ENCODE measurements around the gene PACSIN2. TPM values are rescaled to one million over a fixed set of nuclear protein-coding genes. Genes with fewer than 3 reads are reported as not detected.

The PACSIN2 gene
- total RNA-seq, 6 donors from 2014 or later = 120 to 186 (median 151) TPM

GRCh38 chr22:42934338-42934737 lies 80.6 kb downstream of the PACSIN2 start:
- DNase-seq (no peak), ATAC-seq (ENCODE audit: low FRiP score in 2 of 2) (no peak)
- WGBS, 2 donors = 73 to 89% methylated on average over 5 of the region's 5 CpGs
- TF ChIP-seq EP300 (IDR thresholded peaks at IDR 0.05) (no peak), POLR2A (IDR thresholded peaks at IDR 0.05) (no peak), POLR2AphosphoS5 (IDR thresholded peaks at IDR 0.05) (no peak), CTCF (IDR thresholded peaks at IDR 0.05) (no peak)
- Histone ChIP-seq H3K27ac (peak overlapping the region; percentile 88 to 93 (median 88)), H3K36me3 (no peaks in the 10 kb centered on the region), H3K9me3 (no peaks in the 10 kb centered on the region), H3K4me3 (no peak overlapping the region), H3K4me1 (peaks cover 95 to 100% (median 98%) of the 10 kb centered on the region in 4 donors), H3K27me3 (no peaks in the 10 kb centered on the region)

GRCh38 chr22:42933485-42934091 lies 81.4 kb downstream of the PACSIN2 start:
- WGBS, 2 donors = 24 to 25% methylated on average over 10 of the region's 10 CpGs
- no peak overlapping the region for H3K4me3 ChIP-seq
- DNase-seq (peak in 1 of 2 donors; percentile 63), ATAC-seq (ENCODE audit: low FRiP score in 2 of 2) (peak; percentile 76 to 82)
- no peaks in the 10 kb centered on the region for H3K36me3 ChIP-seq
- TF ChIP-seq EP300 (IDR thresholded peaks at IDR 0.05) (peak; percentile 13 to 90 (median 46)), POLR2AphosphoS5 (IDR thresholded peaks at IDR 0.05) (no peak), CTCF (IDR thresholded peaks at IDR 0.05) (peak in 1 of 6 experiments; percentile 11)
- H3K9me3 ChIP-seq = no peaks in the 10 kb centered on the region
- peaks cover 93 to 99% (median 98%) of the 10 kb centered on the region in 4 donors for H3K4me1 ChIP-seq
- H3K27ac ChIP-seq = peak overlapping the region; percentile 88 to 93 (median 88)
- H3K27me3 ChIP-seq = no peaks in the 10 kb centered on the region

GRCh38 chr22:42932857-42933484 lies 82.0 kb downstream of the PACSIN2 start:
- no peak overlapping the region for H3K4me3 ChIP-seq
- no peaks in the 10 kb centered on the region for H3K27me3 ChIP-seq
- 64 to 67% methylated on average over 4 of the region's 4 CpGs for WGBS, 2 donors
- no peak for TF ChIP-seq EP300 (IDR thresholded peaks at IDR 0.05)
- no peaks in the 10 kb centered on the region for H3K36me3 ChIP-seq
- ATAC-seq (ENCODE audit: low FRiP score in 2 of 2) (no peak), DNase-seq (no peak)
- H3K27ac ChIP-seq = peak overlapping the region; percentile 85 to 89 (median 88)
- H3K4me1 ChIP-seq = peaks cover 91 to 94% (median 93%) of the 10 kb centered on the region in 4 donors
- H3K9me3 ChIP-seq = no peaks in the 10 kb centered on the region

GRCh38 chr22:42932197-42932519 lies 82.8 kb downstream of the PACSIN2 start:
- H3K4me3 ChIP-seq = no peak overlapping the region
- H3K27me3 ChIP-seq = no peaks in the 10 kb centered on the region
- H3K36me3 ChIP-seq = no peaks in the 10 kb centered on the region
- TF ChIP-seq POLR2A (IDR thresholded peaks at IDR 0.05) (no peak), CTCF (IDR thresholded peaks at IDR 0.05) (no peak), POLR2AphosphoS5 (IDR thresholded peaks at IDR 0.05) (no peak), EP300 (IDR thresholded peaks at IDR 0.05) (no peak)
- H3K27ac ChIP-seq = peak overlapping the region; percentile 85 to 89 (median 88)
- H3K9me3 ChIP-seq = no peaks in the 10 kb centered on the region
- no peak for ATAC-seq (ENCODE audit: low FRiP score in 2 of 2)
- WGBS, 2 donors = 95 to 98% methylated on average over 4 of the region's 4 CpGs
- DNase-seq = no peak
- peaks cover 84 to 89% (median 86%) of the 10 kb centered on the region in 4 donors for H3K4me1 ChIP-seq

- Histone ChIP-seq H3K9me3 (no peaks in the 10 kb centered on the region), H3K4me3 (no peak overlapping the region), H3K4me1 (peaks cover 82 to 90% (median 85%) of the 10 kb centered on the region in 4 donors), H3K27ac (peak overlapping the region; percentile 85 to 89 (median 88)), H3K36me3 (no peaks in the 10 kb centered on the region), H3K27me3 (no peaks in the 10 kb centered on the region)
- DNase-seq (no peak), ATAC-seq (ENCODE audit: low FRiP score in 2 of 2) (peak in 1 of 2 donors; percentile 73)
- peak in 1 of 2 donors; percentile 17 for TF ChIP-seq POLR2AphosphoS5 (IDR thresholded peaks at IDR 0.05)
- TF ChIP-seq EP300 (IDR thresholded peaks at IDR 0.05) = no peak
- TF ChIP-seq POLR2A (IDR thresholded peaks at IDR 0.05) = no peak
- TF ChIP-seq CTCF (IDR thresholded peaks at IDR 0.05) = no peak
- 40 to 63% methylated on average over 10 of the region's 10 CpGs for WGBS, 2 donors
Observed at GRCh38 chr22:42931421-42932196, 83.3 kb downstream of the PACSIN2 start.
